Measurements from ENCODE around the gene SKA1. TPM values are rescaled to one million over a fixed set of nuclear protein-coding genes. Genes with fewer than 3 reads are reported as not detected.
"Not testable (repeated sequence)": the region's sequence is repeated elsewhere in the genome, so short reads cannot be mapped to it uniquely, and the experiment has no call there.

The SKA1 gene
- total RNA-seq, 1 donor from 2014 or later, result 0.52 TPM

DNA sequence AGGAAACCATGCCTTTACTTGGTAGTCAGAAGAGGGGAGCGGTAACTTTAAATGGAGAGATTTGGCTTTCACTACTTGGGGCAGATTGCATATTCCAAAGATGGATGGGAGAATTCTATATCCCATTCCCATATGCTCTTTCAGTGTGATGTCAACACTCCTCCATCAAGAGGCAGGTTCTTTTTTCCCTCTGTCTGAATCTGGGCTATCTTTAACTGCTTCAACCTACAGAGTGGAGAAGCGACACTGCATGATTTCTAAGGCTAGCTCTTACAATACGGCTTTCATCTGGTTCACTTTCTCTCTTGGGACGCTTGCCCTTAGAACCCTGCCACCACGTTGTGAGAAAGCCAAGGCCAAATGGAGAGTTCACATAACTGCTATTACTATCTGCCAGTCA lies 34.4 kb downstream of the SKA1 start:
- H3K27ac ChIP-seq, result no peak overlapping the region
- TF ChIP-seq, protein P1, sequence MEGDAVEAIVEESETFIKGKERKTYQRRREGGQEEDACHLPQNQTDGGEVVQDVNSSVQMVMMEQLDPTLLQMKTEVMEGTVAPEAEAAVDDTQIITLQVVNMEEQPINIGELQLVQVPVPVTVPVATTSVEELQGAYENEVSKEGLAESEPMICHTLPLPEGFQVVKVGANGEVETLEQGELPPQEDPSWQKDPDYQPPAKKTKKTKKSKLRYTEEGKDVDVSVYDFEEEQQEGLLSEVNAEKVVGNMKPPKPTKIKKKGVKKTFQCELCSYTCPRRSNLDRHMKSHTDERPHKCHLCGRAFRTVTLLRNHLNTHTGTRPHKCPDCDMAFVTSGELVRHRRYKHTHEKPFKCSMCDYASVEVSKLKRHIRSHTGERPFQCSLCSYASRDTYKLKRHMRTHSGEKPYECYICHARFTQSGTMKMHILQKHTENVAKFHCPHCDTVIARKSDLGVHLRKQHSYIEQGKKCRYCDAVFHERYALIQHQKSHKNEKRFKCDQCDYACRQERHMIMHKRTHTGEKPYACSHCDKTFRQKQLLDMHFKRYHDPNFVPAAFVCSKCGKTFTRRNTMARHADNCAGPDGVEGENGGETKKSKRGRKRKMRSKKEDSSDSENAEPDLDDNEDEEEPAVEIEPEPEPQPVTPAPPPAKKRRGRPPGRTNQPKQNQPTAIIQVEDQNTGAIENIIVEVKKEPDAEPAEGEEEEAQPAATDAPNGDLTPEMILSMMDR (IDR thresholded peaks at IDR 0.05), result no peak
- H3K36me3 ChIP-seq, result no peaks in the 10 kb centered on the region
- H3K4me1 ChIP-seq, result no peaks in the 10 kb centered on the region
- no peak for DNase-seq
- intact Hi-C loops (cut with DNase I), result no loop called here
- ATAC-seq, result no peak
- no peak overlapping the region for H3K4me3 ChIP-seq
- peaks cover 25% of the 10 kb centered on the region for H3K27me3 ChIP-seq
- no peaks in the 10 kb centered on the region for H3K9me3 ChIP-seq

- TF ChIP-seq, protein P1 (IDR thresholded peaks at IDR 0.05), result no peak
- H3K4me3 ChIP-seq, result no peak overlapping the region
- DNase-seq (no peak), ATAC-seq (no peak)
- intact Hi-C loops (cut with DNase I), result no loop called here
- H3K9me3 ChIP-seq, result no peaks in the 10 kb centered on the region
- H3K27ac ChIP-seq, result no peak overlapping the region
- no peaks in the 10 kb centered on the region for H3K4me1 ChIP-seq
- H3K36me3 ChIP-seq, result no peaks in the 10 kb centered on the region
- peaks cover 20% of the 10 kb centered on the region for H3K27me3 ChIP-seq
Observed at GRCh38 chr18:50410008-50410407, 35.2 kb downstream of the SKA1 start.

DNA sequence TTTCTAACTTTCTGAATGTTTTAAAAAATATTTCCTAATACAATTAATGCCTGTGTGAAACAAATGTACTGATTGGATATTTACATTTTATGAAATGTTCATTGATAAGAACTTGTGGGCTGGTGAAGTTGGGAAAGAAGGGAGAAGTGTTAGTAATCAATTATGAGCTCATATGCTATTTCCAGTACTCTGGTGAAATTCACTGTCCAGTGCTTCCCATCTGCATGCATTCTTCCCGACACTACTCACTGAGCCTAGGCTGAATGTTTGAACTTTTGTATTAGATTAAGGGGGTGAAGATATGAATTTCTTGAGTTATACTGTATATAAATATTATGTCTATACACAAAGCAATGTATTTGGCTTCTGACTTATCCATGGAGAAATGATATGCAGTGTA lies 36.0 kb downstream of the SKA1 start:
- Histone ChIP-seq H3K4me1 (no peaks in the 10 kb centered on the region), H3K27me3 (peaks cover 15% of the 10 kb centered on the region), H3K36me3 (no peaks in the 10 kb centered on the region), H3K27ac (no peak overlapping the region), H3K4me3 (no peak overlapping the region), H3K9me3 (no peaks in the 10 kb centered on the region)
- DNase-seq (no peak), ATAC-seq (no peak)
- TF ChIP-seq, protein P1 (IDR thresholded peaks at IDR 0.05), result no peak
- intact Hi-C loops (cut with DNase I), result no loop called here

- H3K36me3 ChIP-seq; H3K9me3 ChIP-seq; ATAC-seq; H3K4me1 ChIP-seq; H3K27ac ChIP-seq; DNase-seq; H3K4me3 ChIP-seq; H3K27me3 ChIP-seq; intact Hi-C loops (cut with DNase I): not testable (repeated sequence)
Observed at GRCh38 chr18:50416832-50417231, 42.0 kb downstream of the SKA1 start.

DNA sequence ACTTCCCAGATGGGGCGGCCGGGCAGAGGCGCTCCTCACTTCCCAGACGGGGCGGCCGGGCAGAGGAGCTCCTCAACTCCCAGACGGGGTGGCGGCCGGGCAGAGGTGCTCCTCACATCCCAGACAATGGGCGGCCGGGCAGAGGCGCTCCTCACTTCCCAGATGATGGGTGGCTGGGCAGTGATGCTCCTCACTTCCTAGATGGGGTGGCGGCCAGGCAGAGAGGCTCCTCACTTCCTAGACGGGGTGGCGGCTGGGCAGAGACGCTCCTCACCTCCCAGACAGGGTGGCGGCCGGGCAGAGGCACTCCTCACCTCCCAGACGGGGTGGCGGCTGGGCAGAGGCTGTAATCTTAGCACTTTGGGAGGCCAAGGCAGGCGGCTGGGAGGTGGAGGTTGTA lies 42.9 kb downstream of the SKA1 start:
- ATAC-seq; H3K27me3 ChIP-seq; H3K4me1 ChIP-seq; H3K9me3 ChIP-seq; H3K27ac ChIP-seq; H3K36me3 ChIP-seq; DNase-seq; H3K4me3 ChIP-seq; intact Hi-C loops (cut with DNase I): not testable (repeated sequence)

- H3K4me1 ChIP-seq, result no peaks in the 10 kb centered on the region
- intact Hi-C loops (cut with DNase I), result no loop called here
- H3K36me3 ChIP-seq, result no peaks in the 10 kb centered on the region
- ATAC-seq (no peak), DNase-seq (no peak)
- TF ChIP-seq, protein P1 (IDR thresholded peaks at IDR 0.05), result no peak
- no peak overlapping the region for H3K27ac ChIP-seq
- H3K9me3 ChIP-seq, result peaks cover 3% of the 10 kb centered on the region
- no peak overlapping the region for H3K4me3 ChIP-seq
- no peaks in the 10 kb centered on the region for H3K27me3 ChIP-seq
Observed at GRCh38 chr18:50418650-50419049, 43.8 kb downstream of the SKA1 start.

- DNase-seq (no peak), ATAC-seq (no peak)
- no peaks in the 10 kb centered on the region for H3K4me1 ChIP-seq
- TF ChIP-seq, protein P1 (IDR thresholded peaks at IDR 0.05), result no peak
- intact Hi-C loops (cut with DNase I), result no loop called here
- H3K27me3 ChIP-seq, result no peaks in the 10 kb centered on the region
- H3K36me3 ChIP-seq, result no peaks in the 10 kb centered on the region
- no peak overlapping the region for H3K4me3 ChIP-seq
- peaks cover 6% of the 10 kb centered on the region for H3K9me3 ChIP-seq
- no peak overlapping the region for H3K27ac ChIP-seq
Observed at GRCh38 chr18:50422286-50422898, 47.5 kb downstream of the SKA1 start.
